AML-193 (cell line): Measurements from ENCODE around the gene ARMH3.

Experiments
- DNase-seq, 2 experiments: peaks; one replicate each; lab custom pipeline; 2025; lab: John Stamatoyannopoulos, UW

The ARMH3 gene

GRCh38 chr10:101857802-101858476 lies 198.0 kb downstream of the ARMH3 start:
- no peak for DNase-seq

GRCh38 chr10:101856626-101857025 lies 199.3 kb downstream of the ARMH3 start:
- DNase-seq = no peak

GRCh38 chr10:101851411-101852116 lies 204.4 kb downstream of the ARMH3 start:
- no peak for DNase-seq

GRCh38 chr10:101850749-101851148 lies 205.2 kb downstream of the ARMH3 start:
- no peak for DNase-seq

GRCh38 chr10:101848894-101849351 lies 207.1 kb downstream of the ARMH3 start:
- peak; percentile 62 to 66 for DNase-seq

GRCh38 chr10:101848408-101848807 lies 207.6 kb downstream of the ARMH3 start:
- DNase-seq = peak; percentile 10 to 38

GRCh38 chr10:101845893-101846292 lies 210.1 kb downstream of the ARMH3 start:
- no peak for DNase-seq

GRCh38 chr10:101843032-101844021 lies 212.6 kb downstream of the ARMH3 start, which contains the start of gene KCNIP2:
KCNIP2 (minus strand) TSS chr10:101843800; CDS start chr10:101843568, 232 bp downstream.
- DNase-seq = peak; percentile 23 to 37

GRCh38 chr10:101841826-101842225 lies 214.1 kb downstream of the ARMH3 start:
- DNase-seq = no peak

GRCh38 chr10:101840741-101841453 lies 215.1 kb downstream of the ARMH3 start:
- peak; percentile 71 to 77 for DNase-seq

- peak; percentile 20 to 35 for DNase-seq
Measured at GRCh38 chr10:101840102-101840684, 215.8 kb downstream of the ARMH3 start.

- no peak for DNase-seq
Measured at GRCh38 chr10:101839416-101840063, 216.4 kb downstream of the ARMH3 start.

GRCh38 chr10:101839002-101839401 lies 217.0 kb downstream of the ARMH3 start:
- DNase-seq = no peak

GRCh38 chr10:101838416-101838970 lies 217.5 kb downstream of the ARMH3 start:
- no peak for DNase-seq

GRCh38 chr10:101837748-101838147 lies 218.2 kb downstream of the ARMH3 start:
- no peak for DNase-seq

GRCh38 chr10:101835362-101835761 lies 220.6 kb downstream of the ARMH3 start:
- no peak for DNase-seq

- DNase-seq = peak; percentile 54 to 55
Measured at GRCh38 chr10:101834341-101834740, 221.6 kb downstream of the ARMH3 start.

GRCh38 chr10:101833466-101833865 lies 222.5 kb downstream of the ARMH3 start:
- DNase-seq = no peak

GRCh38 chr10:101832325-101832771 lies 223.6 kb downstream of the ARMH3 start:
- no peak for DNase-seq

- no peak for DNase-seq
Measured at GRCh38 chr10:101831169-101831811, 224.7 kb downstream of the ARMH3 start.
